Liver (tissue), 9 donors: ENCODE measurements around the gene PCNA. TPM values are rescaled to one million over a fixed set of nuclear protein-coding genes. Genes with fewer than 3 reads are reported as not detected.

Experiments
- DNase-seq: peaks from one replicate; pipeline ENCODE4 v3.0.0-alpha.2; 2017; ENCODE audit warnings: low spot score
- H3K27ac ChIP-seq, 2 donors: one replicate each; pipeline ENCODE4 v1.7.0; 2013; ENCODE audit warnings: inconsistent platforms in 2 of 2, low read length in 2 of 2, control low read depth in 1 of 2, low read depth in 1 of 2, mild to moderate bottlenecking in 1 of 2
- H3K27me3 ChIP-seq, 4 donors: one replicate each; pipeline versions ENCODE4 v1.6.1 to v1.7.0; 2013; ENCODE audit warnings: low read length in 3 of 4, inconsistent platforms in 1 of 4, mild to moderate bottlenecking in 1 of 4, moderate library complexity in 1 of 4; ENCODE audit not compliant: control insufficient read depth in 4 of 4, insufficient read depth in 4 of 4
- H3K36me3 ChIP-seq, 4 donors: one replicate each; pipeline versions ENCODE4 v1.6.1 to v1.7.0; 2013; ENCODE audit warnings: low read length in 3 of 4, mild to moderate bottlenecking in 3 of 4, low read depth in 1 of 4, moderate library complexity in 1 of 4; ENCODE audit not compliant: control insufficient read depth in 4 of 4, insufficient read depth in 3 of 4
- H3K4me1 ChIP-seq, 4 donors: one replicate each; pipeline versions ENCODE4 v1.6.1 to v1.7.0; 2013; ENCODE audit warnings: low read length in 3 of 4, mild to moderate bottlenecking in 3 of 4, moderate library complexity in 1 of 4; ENCODE audit not compliant: control insufficient read depth in 4 of 4, insufficient read depth in 4 of 4
- H3K4me3 ChIP-seq, 3 donors: one replicate each; pipeline versions ENCODE4 v1.6.1 to v1.7.0; 2013; ENCODE audit warnings: low read length in 3 of 3, control low read depth in 1 of 3, low read depth in 1 of 3, mild to moderate bottlenecking in 1 of 3
- H3K9ac ChIP-seq, 2 donors: one replicate each; pipeline ENCODE4 v1.7.0; 2013; ENCODE audit warnings: low read length in 2 of 2, mild to moderate bottlenecking in 2 of 2, moderate library complexity in 2 of 2, control low read depth in 1 of 2, low read depth in 1 of 2
- H3K9me3 ChIP-seq, 4 donors: one replicate each; pipeline versions ENCODE4 v1.6.1 to v1.7.0; 2013; ENCODE audit warnings: low read length in 3 of 4; ENCODE audit not compliant: control insufficient read depth in 4 of 4
- CTCF ChIP-seq: fragments of 150-350 bp; IDR thresholded peaks from 2 replicates; pipeline ENCODE4 v1.5.1; 2017; ENCODE audit warnings: improper control_type of control experiment, low read depth, low read length; ENCODE audit not compliant: missing input control
- EGR1 ChIP-seq, 2 donors: IDR thresholded peaks; 2 replicates each; pipeline ENCODE4 v1.6.1; 2016 to 2018; ENCODE audit warnings: antibody characterized with exemption in 2 of 2, low read depth in 2 of 2
- FOXA2 ChIP-seq: IDR thresholded peaks from 2 replicates; pipeline ENCODE4 v1.6.1; 2016; ENCODE audit warnings: antibody characterized with exemption
- HNF4A ChIP-seq, 2 donors: conservative IDR thresholded peaks; 2 replicates each; pipeline ENCODE4 v1.6.1; 2016; ENCODE audit warnings: antibody characterized with exemption in 2 of 2, mild to moderate bottlenecking in 2 of 2
- JUND ChIP-seq, 2 donors: IDR thresholded peaks; 2 replicates each; pipeline ENCODE4 v1.6.1; 2016; ENCODE audit warnings: antibody characterized with exemption in 2 of 2
- NR2F2 ChIP-seq: IDR thresholded peaks from 2 replicates; pipeline ENCODE4 v1.6.1; 2016; ENCODE audit warnings: antibody characterized with exemption
- RAD21 ChIP-seq, 2 donors: IDR thresholded peaks; 2 replicates each; pipeline ENCODE4 v1.6.1; 2016; ENCODE audit warnings: antibody characterized with exemption in 2 of 2, mild to moderate bottlenecking in 2 of 2
- REST ChIP-seq: IDR thresholded peaks from 2 replicates; pipeline ENCODE4 v1.6.1; 2016; ENCODE audit warnings: antibody characterized with exemption, mild to moderate bottlenecking
- RXRA ChIP-seq, 2 donors: IDR thresholded peaks; 2 replicates each; pipeline ENCODE4 v1.6.1; 2017 to 2018; ENCODE audit warnings: antibody characterized with exemption in 2 of 2, mild to moderate bottlenecking in 1 of 2
- SP1 ChIP-seq: IDR thresholded peaks from 2 replicates; pipeline ENCODE4 v1.6.1; 2018; ENCODE audit warnings: antibody characterized with exemption, mild to moderate bottlenecking
- TAF1 ChIP-seq: conservative IDR thresholded peaks from 2 replicates; pipeline ENCODE4 v1.6.1; 2016; ENCODE audit warnings: antibody characterized with exemption, mild to moderate bottlenecking
- YY1 ChIP-seq: IDR thresholded peaks from 2 replicates; pipeline ENCODE4 v1.6.1; 2016; ENCODE audit warnings: antibody characterized with exemption, mild to moderate bottlenecking
- ZBTB33 ChIP-seq: IDR thresholded peaks from 2 replicates; pipeline ENCODE4 v1.6.1; 2016; ENCODE audit warnings: antibody characterized with exemption
- WGBS: extraction: QIAGEN DNeasy Blood & Tissue Kit; methylation state at CpG from one replicate; pipeline ENCODE4 v1.1.7; 2013; 5-methylcytosine and 5-hydroxymethylcytosine counted together
- polyA plus RNA-seq, 2 donors: library from polyadenylated mRNA; stranded (reverse) in 1 of 2; unstranded in 1 of 2; fragments of 200-250 nt in 1 of 2; fragments of >200 nt in 1 of 2; fragmentation: Nextera tagmentation in 1 of 2; extraction: Ambion mirVana in 1 of 2; gene quantifications; one replicate each; pipeline versions ENCODE4 v1.2.1 to v1.2.3, GENCODE V29; 2013 to 2015
- total RNA-seq, 2 donors: library from RNA; depleted of rRNA; stranded (reverse); fragments of >200 nt; gene quantifications; one replicate each; pipeline ENCODE4 v1.2.3, GENCODE V29; 2014
- donor health status: healthy.
- donor health status: healthy.
- donor health status: healthy.
- donor health status: healthy.
- donor health status: healthy.

PCNA gene
- total and polyA plus RNA-seq, 4 donors = 14.1 to 161 (median 23.8) TPM

- H3K27me3 ChIP-seq = no peaks in the 10 kb centered on the region
- H3K27ac ChIP-seq = peak overlapping the region in 1 of 2 donors; percentile 76
- H3K4me3 ChIP-seq = no peak overlapping the region
- TF ChIP-seq RXRA (IDR thresholded peaks at IDR 0.05) = no peak
- no peak for TF ChIP-seq TAF1
- TF ChIP-seq REST = no peak
- TF ChIP-seq ZBTB33 = no peak
- TF ChIP-seq SP1 = no peak
- TF ChIP-seq RAD21 (IDR thresholded peaks at IDR 0.05) = no peak
- no peak for TF ChIP-seq HNF4A (conservative IDR thresholded peaks at IDR 0.05)
- TF ChIP-seq FOXA2 = no peak
- no peak for TF ChIP-seq EGR1 (IDR thresholded peaks at IDR 0.05; ENCODE audit: low read depth in 2 of 2)
- TF ChIP-seq YY1 = no peak
- H3K9me3 ChIP-seq = no peaks in the 10 kb centered on the region
- H3K9ac ChIP-seq = no peak overlapping the region
- peaks cover 0 to 1% (median 0%) of the 10 kb centered on the region in 4 donors for H3K36me3 ChIP-seq
- DNase-seq = no peak
- 81% methylated on average over 4 of the region's 4 CpGs for whole genome bisulfite sequencing
- H3K4me1 ChIP-seq = peaks cover 2 to 30% (median 27%) of the 10 kb centered on the region in 4 donors
These were observed 16.3 kb upstream of the PCNA start for GRCh38 chr20:5136096-5136495.

GRCh38 chr20:5135363-5136012, 15.7 kb upstream of the PCNA start:
- Histone ChIP-seq H3K36me3 (peaks cover 0 to 1% (median 0%) of the 10 kb centered on the region in 4 donors), H3K27me3 (no peaks in the 10 kb centered on the region), H3K4me3 (no peak overlapping the region), H3K9me3 (no peaks in the 10 kb centered on the region), H3K9ac (peak overlapping the region in 1 of 2 donors; percentile 53), H3K4me1 (peaks cover 2 to 27% (median 24%) of the 10 kb centered on the region in 4 donors), H3K27ac (peak overlapping the region; percentile 72 to 76)
- TF ChIP-seq RAD21 (IDR thresholded peaks at IDR 0.05) (peak in 1 of 2 donors; percentile 55), CTCF (peak; percentile 10), FOXA2 (no peak), HNF4A (conservative IDR thresholded peaks at IDR 0.05) (peak; percentile 31 to 33), JUND (IDR thresholded peaks at IDR 0.05) (peak in 1 of 2 donors; percentile 18), ZBTB33 (no peak), RXRA (IDR thresholded peaks at IDR 0.05) (peak; percentile 68 to 69), NR2F2 (peak; percentile 21), SP1 (peak; percentile 15)
- no peak for DNase-seq
- WGBS = 32% methylated on average over 4 of the region's 4 CpGs
